Activated CD4-positive, alpha-beta T cell treated with anti-CD3 and anti-CD28 coated beads, Interleukin-2, amount 10 ng/mL, durations not matched to agents 24 days and 14 days (primary cell): ENCODE results near the gene KIF19. TPM values are rescaled to one million over a fixed set of nuclear protein-coding genes. Genes with fewer than 3 reads are reported as not detected.
A peak's percentile ranks its signal among the peaks of the same experiment; 100 is the strongest.
"Not testable (repeated sequence)": the region's sequence is repeated elsewhere in the genome, so short reads cannot be mapped to it uniquely, and the experiment has no call there.

Experiments
- DNase-seq: peaks from one replicate; pipeline ENCODE4 v3.0.0; 2022
- H3K27ac Mint-ChIP-seq: one replicate; pipeline ENCODE4 v1.8.0; 2022; ENCODE audit warnings: mild to moderate bottlenecking, mixed read lengths
- H3K27me3 Mint-ChIP-seq: one replicate; pipeline ENCODE4 v1.8.0; 2022; ENCODE audit warnings: mixed read lengths
- H3K36me3 Mint-ChIP-seq: one replicate; pipeline ENCODE4 v1.8.0; 2022; ENCODE audit warnings: low read depth, mild to moderate bottlenecking, mixed read lengths
- H3K4me1 Mint-ChIP-seq: one replicate; pipeline ENCODE4 v1.8.0; 2021; ENCODE audit warnings: mixed read lengths
- H3K4me3 Mint-ChIP-seq: one replicate; pipeline ENCODE4 v1.8.0; 2022; ENCODE audit warnings: mild to moderate bottlenecking, moderate library complexity, mixed read lengths
- H3K9me3 Mint-ChIP-seq: one replicate; pipeline ENCODE4 v1.8.0; 2021; ENCODE audit warnings: mixed read lengths
- intact Hi-C: fragments of 100-400 bp; cut with micrococcal nuclease; formaldehyde crosslinking; loops from one replicate; pipeline ENCODE4 v1.15.1; 2023
- total RNA-seq: library from RNA; stranded (reverse); gene quantifications from 2 replicates; pipeline ENCODE4 v1.2.3, GENCODE V29; 2022

Gene KIF19, protein sequence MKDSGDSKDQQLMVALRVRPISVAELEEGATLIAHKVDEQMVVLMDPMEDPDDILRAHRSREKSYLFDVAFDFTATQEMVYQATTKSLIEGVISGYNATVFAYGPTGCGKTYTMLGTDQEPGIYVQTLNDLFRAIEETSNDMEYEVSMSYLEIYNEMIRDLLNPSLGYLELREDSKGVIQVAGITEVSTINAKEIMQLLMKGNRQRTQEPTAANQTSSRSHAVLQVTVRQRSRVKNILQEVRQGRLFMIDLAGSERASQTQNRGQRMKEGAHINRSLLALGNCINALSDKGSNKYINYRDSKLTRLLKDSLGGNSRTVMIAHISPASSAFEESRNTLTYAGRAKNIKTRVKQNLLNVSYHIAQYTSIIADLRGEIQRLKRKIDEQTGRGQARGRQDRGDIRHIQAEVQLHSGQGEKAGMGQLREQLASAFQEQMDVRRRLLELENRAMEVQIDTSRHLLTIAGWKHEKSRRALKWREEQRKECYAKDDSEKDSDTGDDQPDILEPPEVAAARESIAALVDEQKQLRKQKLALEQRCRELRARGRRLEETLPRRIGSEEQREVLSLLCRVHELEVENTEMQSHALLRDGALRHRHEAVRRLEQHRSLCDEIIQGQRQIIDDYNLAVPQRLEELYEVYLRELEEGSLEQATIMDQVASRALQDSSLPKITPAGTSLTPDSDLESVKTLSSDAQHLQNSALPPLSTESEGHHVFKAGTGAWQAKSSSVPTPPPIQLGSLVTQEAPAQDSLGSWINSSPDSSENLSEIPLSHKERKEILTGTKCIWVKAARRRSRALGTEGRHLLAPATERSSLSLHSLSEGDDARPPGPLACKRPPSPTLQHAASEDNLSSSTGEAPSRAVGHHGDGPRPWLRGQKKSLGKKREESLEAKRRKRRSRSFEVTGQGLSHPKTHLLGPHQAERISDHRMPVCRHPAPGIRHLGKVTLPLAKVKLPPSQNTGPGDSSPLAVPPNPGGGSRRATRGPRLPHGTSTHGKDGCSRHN
- 0.09 and 0.23 TPM in 2 replicates for total RNA-seq

DNA sequence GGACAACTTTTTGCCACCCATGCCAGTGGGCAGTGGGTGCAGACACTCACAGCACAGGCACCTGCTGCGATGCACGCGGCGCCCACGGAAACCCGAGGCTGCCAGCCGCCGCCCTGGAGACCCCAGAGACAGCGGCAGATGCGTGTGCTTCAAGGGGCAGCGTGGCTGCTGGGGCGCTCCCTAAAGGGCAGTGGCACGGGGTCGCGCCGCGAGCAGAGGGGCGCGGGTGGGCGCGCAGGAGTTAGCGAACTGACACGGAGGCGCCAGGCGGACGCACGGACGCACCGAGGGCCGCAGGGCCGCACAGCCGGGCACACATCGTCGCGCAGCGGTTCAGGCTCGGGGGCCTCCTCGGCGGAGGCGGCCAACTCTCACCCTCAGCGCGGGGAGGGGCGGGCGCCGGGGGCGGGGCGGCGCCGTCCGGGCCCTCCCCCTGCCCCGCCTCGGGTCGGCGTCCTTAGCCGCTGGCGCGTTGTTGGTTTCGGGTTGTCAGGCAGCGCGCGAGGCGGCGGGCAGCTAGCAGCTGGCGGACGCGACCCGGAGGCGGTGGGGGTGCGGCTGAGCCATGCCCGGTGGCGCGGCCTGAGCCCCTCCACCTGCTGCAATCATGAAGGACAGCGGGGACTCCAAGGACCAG, at the start of gene KIF19:
KIF19 (plus strand) TSS at position 484 of the 637 bp plus-strand sequence; CDS start at position 608, 124 bp downstream.
- no peaks in the 10 kb centered on the region for H3K9me3 Mint-ChIP-seq
- intact Hi-C loops = no loop called here
- H3K4me3 Mint-ChIP-seq = peak within 1 kb of the TSS; percentile 57
- H3K27ac Mint-ChIP-seq = no peak within 1 kb of the TSS
- H3K36me3 Mint-ChIP-seq = no peaks in the 10 kb centered on the region
- DNase-seq = peak; percentile 88
- peaks cover 19% of the 10 kb centered on the region for H3K4me1 Mint-ChIP-seq
- H3K27me3 Mint-ChIP-seq = peaks cover 35% of the 10 kb centered on the region

DNA sequence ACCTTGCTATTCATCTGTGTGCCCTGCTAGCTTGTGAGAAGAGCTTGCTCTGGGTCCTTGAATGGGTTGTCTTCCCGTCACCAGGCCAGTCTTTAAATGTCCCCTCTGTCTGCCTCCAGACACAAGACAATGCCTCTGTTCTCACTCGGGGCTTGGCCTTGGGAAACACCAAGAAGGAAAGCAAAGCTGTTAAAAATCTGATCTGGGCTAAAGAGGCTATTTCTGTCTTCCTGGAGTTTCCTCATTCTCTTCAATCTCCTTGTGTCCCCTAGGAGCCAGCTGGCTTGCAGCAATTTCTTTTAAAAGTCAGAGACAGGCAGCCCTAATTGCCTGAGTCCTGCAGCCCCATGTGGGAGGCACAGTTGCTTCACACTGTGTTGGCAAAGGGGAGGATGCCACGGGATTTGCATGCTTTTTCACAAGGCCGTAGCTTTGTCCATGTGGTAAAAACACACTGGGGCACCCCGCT, 49.5 kb upstream of the KIF19 start:
- H3K4me1 Mint-ChIP-seq = peaks cover 42% of the 10 kb centered on the region
- intact Hi-C loops = no loop called here
- DNase-seq = no peak
- peaks cover 10% of the 10 kb centered on the region for H3K27me3 Mint-ChIP-seq
- H3K9me3 Mint-ChIP-seq = no peaks in the 10 kb centered on the region
- H3K36me3 Mint-ChIP-seq = no peaks in the 10 kb centered on the region
- H3K4me3 Mint-ChIP-seq = no peak overlapping the region
- H3K27ac Mint-ChIP-seq = no peak overlapping the region

DNA sequence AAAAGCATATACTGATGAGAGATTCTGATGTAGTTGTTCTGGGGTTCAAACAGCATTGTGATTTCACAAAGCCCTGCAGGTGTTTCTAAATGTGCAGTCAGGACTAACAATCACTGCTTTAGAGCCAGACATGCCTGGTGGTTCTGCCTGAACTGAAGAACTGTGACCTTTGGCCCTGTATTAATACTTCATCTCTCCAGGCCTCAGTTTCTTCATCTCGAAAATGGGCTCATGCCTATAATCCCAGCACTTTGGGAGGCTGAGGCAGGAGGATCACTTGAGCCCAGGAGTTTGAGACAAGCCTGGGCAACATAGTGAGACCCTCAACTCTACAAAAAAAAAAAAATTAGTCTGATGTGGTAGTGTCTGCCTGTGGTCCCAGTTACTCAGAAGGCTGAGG, 48.1 kb upstream of the KIF19 start:
- intact Hi-C loops = no loop called here

DNA sequence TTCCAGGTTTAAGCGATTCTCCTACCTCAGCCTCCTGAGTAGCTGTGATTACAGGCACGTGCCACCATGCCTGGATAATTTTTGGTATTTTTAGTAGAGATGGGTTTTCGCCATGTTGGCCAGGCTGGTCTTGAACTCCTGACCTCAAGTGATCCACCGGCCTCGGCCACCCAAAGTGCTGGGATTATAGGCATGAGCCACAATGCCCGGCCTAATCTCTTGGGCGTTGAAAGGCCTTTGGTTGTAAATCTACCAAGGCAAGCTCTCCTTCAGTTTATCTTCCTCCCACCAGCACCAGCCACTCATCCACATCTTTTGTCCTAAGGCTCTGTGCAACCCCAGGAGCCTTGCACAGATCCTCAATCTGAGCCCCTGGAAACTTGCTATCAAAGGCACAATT, 46.4 kb upstream of the KIF19 start:
- intact Hi-C loops = loop anchor here (5.0 to 10.0 kb wide), 3 partner anchors 188 to 465 kb away; partner anchors contain the start of genes CD300A and NHERF1
- DNase-seq, H3K27me3 Mint-ChIP-seq, H3K9me3 Mint-ChIP-seq, H3K36me3 Mint-ChIP-seq: not testable (repeated sequence)
- Mint-ChIP-seq H3K4me3 (peak overlapping the region; percentile 42), H3K4me1 (peaks cover 42% of the 10 kb centered on the region), H3K27ac (peak overlapping the region; percentile 90)

More for the DNA sequence above, 48.1 kb upstream of the KIF19 start:
- Mint-ChIP-seq H3K9me3 (peaks cover 5% of the 10 kb centered on the region), H3K27ac (peak overlapping the region; percentile 8), H3K27me3 (peaks cover 8% of the 10 kb centered on the region), H3K4me1 (peaks cover 49% of the 10 kb centered on the region), H3K36me3 (no peaks in the 10 kb centered on the region), H3K4me3 (no peak overlapping the region)
- no peak for DNase-seq

DNA sequence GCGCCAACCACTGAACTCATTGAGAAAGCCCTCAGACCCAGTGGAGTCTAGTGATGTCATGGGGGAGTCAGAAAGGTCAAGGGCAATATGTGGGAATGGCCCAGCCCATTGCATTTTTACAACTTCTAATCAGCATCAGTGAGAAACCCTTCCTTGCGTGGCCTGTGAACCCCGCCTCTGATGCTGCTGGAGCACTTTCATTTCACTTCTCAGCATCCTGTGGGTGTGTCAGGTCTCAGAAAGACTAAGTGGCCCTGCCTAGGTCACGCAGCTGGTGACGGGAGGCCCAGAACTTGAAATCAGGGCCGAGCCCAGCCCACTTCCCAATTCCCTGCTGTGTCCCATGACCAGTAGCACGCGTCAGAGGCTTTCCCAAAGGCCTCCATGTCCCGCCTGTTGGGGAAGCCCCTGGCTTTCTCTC, 45.9 kb upstream of the KIF19 start:
- DNase-seq = peak; percentile 90
- H3K4me3 Mint-ChIP-seq = peak overlapping the region; percentile 42
- H3K4me1 Mint-ChIP-seq = peaks cover 42% of the 10 kb centered on the region
- H3K36me3 Mint-ChIP-seq = no peaks in the 10 kb centered on the region
- H3K27ac Mint-ChIP-seq = peak overlapping the region; percentile 90
- H3K27me3 Mint-ChIP-seq = no peaks in the 10 kb centered on the region
- intact Hi-C loops = loop anchor here (5.0 to 10.0 kb wide), 3 partner anchors 187 to 465 kb away; partner anchors contain the start of genes CD300A and NHERF1
- peaks cover 5% of the 10 kb centered on the region for H3K9me3 Mint-ChIP-seq

DNA sequence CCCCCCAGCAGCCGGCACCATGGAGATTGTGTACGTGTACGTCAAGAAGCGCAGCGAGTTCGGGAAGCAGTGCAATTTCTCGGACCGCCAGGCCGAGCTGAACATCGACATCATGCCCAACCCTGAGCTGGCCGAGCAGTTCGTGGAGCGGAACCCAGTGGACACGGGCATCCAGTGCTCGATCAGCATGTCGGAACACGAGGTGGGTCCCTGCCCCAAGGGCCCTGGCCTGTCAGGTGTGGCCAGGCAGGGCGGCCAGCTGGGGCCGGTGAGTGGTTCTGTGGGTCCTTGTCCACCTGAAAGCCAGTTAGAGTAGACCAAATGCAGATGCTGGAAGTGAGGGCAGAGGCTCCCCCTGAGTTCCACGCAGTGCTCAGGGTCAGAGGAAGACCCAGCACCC, 44.2 kb upstream of the KIF19 start:
- Mint-ChIP-seq H3K27ac (peak overlapping the region; percentile 94), H3K9me3 (peaks cover 5% of the 10 kb centered on the region), H3K27me3 (no peaks in the 10 kb centered on the region), H3K36me3 (no peaks in the 10 kb centered on the region), H3K4me1 (peaks cover 39% of the 10 kb centered on the region), H3K4me3 (no peak overlapping the region)
- DNase-seq = no peak
- intact Hi-C loops = loop anchor here (2.0 to 10.0 kb wide), 5 partner anchors 15 to 463 kb away; partner anchors contain the start of genes CD300A, NHERF1 and TTYH2

DNA sequence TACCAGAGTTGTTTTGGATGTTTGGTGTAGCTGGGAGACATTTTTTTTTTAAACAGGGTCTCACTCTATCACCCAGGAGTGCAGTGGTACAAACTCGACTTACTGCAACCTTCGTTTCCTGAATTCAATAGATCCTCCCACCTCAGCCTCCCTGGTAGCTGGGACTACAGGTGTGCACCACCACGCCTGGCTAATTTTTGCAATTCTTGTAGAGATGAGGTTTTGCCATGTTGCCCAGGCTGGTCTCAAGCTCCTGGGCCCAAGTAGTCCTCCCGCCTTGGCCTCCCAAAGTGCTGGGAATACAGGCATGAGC, 43.8 kb upstream of the KIF19 start:
- not testable (repeated sequence) for H3K27me3 Mint-ChIP-seq, H3K9me3 Mint-ChIP-seq, DNase-seq, H3K36me3 Mint-ChIP-seq, H3K4me3 Mint-ChIP-seq
- Mint-ChIP-seq H3K27ac (peak overlapping the region; percentile 94), H3K4me1 (peaks cover 43% of the 10 kb centered on the region)
- intact Hi-C loops = loop anchor here (2.0 to 10.0 kb wide), 5 partner anchors 15 to 463 kb away; partner anchors contain the start of genes CD300A, NHERF1 and TTYH2

DNA sequence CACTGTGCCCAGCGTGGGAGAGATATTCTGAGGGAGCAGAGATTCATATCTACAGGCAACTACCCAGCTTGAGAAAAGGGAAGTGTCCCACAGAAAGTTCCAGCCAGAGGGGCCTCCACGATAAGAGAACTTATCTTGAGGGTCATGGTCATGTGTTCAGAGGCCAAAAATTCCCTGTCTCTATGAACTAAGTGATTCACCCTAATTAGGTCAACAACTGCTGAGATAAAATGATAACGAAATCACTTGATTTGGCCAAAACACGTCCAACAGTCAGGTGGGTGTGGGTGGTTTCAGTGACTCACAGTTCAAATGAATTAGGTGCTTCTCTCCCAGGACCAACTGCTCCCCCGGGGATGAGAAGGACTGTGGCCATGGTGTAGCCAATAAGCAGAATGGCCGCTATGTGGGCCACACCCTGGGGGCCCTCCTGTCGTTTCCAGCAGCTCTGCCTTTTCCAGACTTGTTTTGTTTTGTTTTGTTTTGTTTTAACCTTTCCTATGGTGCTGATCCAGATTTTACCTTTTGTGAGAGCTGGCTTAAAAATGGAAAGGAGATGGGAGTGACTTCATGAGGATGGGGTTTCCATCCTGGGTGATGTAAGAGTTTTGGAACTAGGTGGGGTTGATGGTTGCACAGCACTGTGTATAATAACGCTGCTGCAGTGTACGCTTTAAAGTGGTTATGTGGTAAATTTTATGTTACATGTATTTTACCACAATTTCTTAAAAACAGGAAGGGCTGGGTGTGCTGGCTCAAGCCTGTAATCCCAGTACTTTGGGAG, 43.2 kb upstream of the KIF19 start:
- Mint-ChIP-seq H3K4me3 (peak overlapping the region; percentile 43), H3K9me3 (peaks cover 5% of the 10 kb centered on the region), H3K36me3 (no peaks in the 10 kb centered on the region), H3K27ac (peak overlapping the region; percentile 94), H3K27me3 (no peaks in the 10 kb centered on the region), H3K4me1 (peaks cover 45% of the 10 kb centered on the region)
- intact Hi-C loops = loop anchor here (2.0 to 10.0 kb wide), 5 partner anchors 14 to 462 kb away; partner anchors contain the start of genes CD300A, NHERF1 and TTYH2
- peak; percentile 84 for DNase-seq

DNA sequence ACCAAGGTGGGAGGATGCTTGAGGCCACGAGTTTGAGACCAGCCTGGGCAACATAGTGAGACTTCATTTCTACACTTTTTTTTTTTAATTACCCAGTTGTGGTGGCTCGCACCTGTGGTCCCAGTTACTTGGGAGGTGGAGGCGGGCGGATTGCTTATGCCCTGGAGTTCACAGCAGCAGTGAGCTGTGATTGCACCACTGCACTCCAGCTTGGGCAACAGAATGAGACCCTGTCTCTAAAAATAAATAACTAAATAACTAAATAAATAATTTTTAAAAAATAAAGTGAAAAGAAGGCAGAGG, 42.7 kb upstream of the KIF19 start:
- H3K36me3 Mint-ChIP-seq = no peaks in the 10 kb centered on the region
- peak overlapping the region; percentile 94 for H3K27ac Mint-ChIP-seq
- H3K4me1 Mint-ChIP-seq = peaks cover 47% of the 10 kb centered on the region
- H3K4me3 Mint-ChIP-seq = peak overlapping the region; percentile 43
- intact Hi-C loops = loop anchor here (2.0 to 10.0 kb wide), 5 partner anchors 13 to 461 kb away; partner anchors contain the start of genes CD300A, NHERF1 and TTYH2
- DNase-seq = no peak
- peaks cover 5% of the 10 kb centered on the region for H3K9me3 Mint-ChIP-seq
- H3K27me3 Mint-ChIP-seq = no peaks in the 10 kb centered on the region

DNA sequence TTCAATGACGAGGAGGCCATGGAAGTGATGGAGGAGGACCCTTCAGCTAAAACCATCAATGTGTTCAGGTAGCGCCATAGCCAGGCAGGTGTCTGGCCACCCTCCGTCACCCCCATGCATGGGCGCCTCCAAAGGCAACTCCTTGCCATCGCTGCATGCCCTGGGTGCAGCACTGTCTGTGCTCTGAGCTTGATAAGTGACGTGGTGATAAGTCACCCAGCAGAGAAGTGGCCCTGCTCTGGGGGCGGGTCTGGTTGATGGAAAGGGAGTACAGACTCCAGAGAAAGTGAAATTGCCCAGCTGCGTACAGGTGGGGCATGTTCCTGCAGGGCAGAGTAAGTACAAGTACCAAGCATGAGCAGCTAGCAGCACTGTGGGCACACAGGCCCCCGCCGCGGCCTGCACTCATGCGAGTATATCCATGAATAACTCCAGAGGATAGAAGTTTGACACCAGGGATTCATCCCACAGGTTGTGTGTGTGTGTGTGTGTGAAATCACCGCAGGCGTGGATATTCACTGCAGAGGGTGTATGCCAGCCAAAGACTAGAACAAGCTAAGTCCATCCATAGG, 38.9 kb upstream of the KIF19 start:
- no peaks in the 10 kb centered on the region for H3K36me3 Mint-ChIP-seq
- intact Hi-C loops = loop anchor here (10.0 kb wide), 2 partner anchors 228 to 458 kb away; partner anchors contain the start of gene NHERF1
- H3K4me1 Mint-ChIP-seq = peaks cover 42% of the 10 kb centered on the region
- H3K27me3 Mint-ChIP-seq = no peaks in the 10 kb centered on the region
- H3K9me3 Mint-ChIP-seq = peaks cover 5% of the 10 kb centered on the region
- H3K4me3 Mint-ChIP-seq = no peak overlapping the region
- no peak overlapping the region for H3K27ac Mint-ChIP-seq
- DNase-seq = no peak

DNA sequence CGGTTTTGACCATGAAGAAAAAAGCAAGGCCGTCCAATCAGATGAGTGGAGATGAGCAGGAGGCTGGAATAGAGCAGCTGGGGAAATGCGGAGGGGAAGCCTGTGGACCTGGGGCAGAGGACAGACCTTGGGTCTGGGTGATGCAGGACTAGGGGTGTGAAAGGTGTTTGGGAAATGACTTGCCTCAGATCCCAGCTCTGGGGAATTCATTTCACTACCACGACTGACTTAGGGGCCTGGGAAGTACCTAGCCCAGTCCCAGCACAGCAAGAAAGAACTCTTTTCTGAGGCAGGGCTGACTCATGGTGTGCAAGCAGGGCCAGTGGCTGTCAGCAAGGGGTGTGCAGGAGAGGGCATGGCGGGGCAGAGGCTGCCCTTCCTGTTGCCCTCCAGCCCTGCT, 37.2 kb upstream of the KIF19 start:
- Mint-ChIP-seq H3K27me3 (no peaks in the 10 kb centered on the region), H3K4me1 (peaks cover 31% of the 10 kb centered on the region), H3K27ac (peak overlapping the region; percentile 59), H3K4me3 (no peak overlapping the region), H3K36me3 (no peaks in the 10 kb centered on the region), H3K9me3 (no peaks in the 10 kb centered on the region)
- intact Hi-C loops = loop anchor here (10.0 kb wide), 2 partner anchors 226 to 456 kb away; partner anchors contain the start of gene NHERF1
- peak; percentile 65 for DNase-seq

DNA sequence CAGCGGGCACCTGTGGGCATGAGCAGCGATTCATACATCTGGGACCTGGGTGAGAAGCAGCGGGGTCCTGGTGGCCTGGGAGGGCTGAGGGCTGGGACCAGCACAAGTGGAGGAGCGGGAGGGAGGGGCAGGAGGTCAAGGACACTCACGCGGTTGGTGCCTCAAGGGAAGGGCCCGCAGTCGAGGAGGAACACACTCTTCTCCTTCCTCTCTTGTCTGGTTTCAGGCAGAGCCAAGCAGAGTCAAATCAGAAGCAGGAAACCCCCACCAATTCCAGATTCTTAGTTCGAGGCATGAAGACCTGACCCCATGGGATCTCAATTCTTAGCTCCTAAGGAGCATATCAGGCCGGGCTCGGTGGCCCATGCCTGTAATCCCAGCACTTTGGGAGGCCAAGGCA, 36.3 kb upstream of the KIF19 start:
- intact Hi-C loops = loop anchor here (10.0 kb wide), 2 partner anchors 225 to 455 kb away; partner anchors contain the start of gene NHERF1
- Mint-ChIP-seq H3K4me1 (peaks cover 30% of the 10 kb centered on the region), H3K27me3 (peaks cover under 1% of the 10 kb centered on the region), H3K9me3 (peaks cover 1% of the 10 kb centered on the region), H3K4me3 (no peak overlapping the region), H3K36me3 (no peaks in the 10 kb centered on the region), H3K27ac (peak overlapping the region; percentile 25)
- DNase-seq = no peak
